Kidney (tissue), 14 donors: ENCODE measurements around the gene CPA5. TPM values are rescaled to one million over a fixed set of nuclear protein-coding genes. Genes with fewer than 3 reads are reported as not detected.

Experiments used
- DNase-seq, 5 donors: peaks; one replicate each; pipeline ENCODE4 v3.0.0-alpha.2; 2013 to 2020
- FAIRE-seq: peaks from 2 replicates; lab custom pipeline; 2012; peaks lifted over from hg19 to GRCh38; lab: Jason Lieb, UNC
- H3K27ac ChIP-seq, 2 donors: one replicate each; pipeline ENCODE4 v1.7.0; 2013; ENCODE audit warnings: low read depth in 2 of 2, low read length in 2 of 2, inconsistent platforms in 1 of 2
- H3K27me3 ChIP-seq: one replicate; pipeline ENCODE4 v1.7.1; 2013; ENCODE audit warnings: low read length, inconsistent platforms; ENCODE audit not compliant: control insufficient read depth, insufficient read depth
- H3K36me3 ChIP-seq, 3 donors: one replicate each; pipeline versions ENCODE4 v1.7.0 to v1.7.1; 2013; ENCODE audit warnings: low read length in 3 of 3, control low read depth in 1 of 3, inconsistent platforms in 1 of 3; ENCODE audit not compliant: insufficient read depth in 3 of 3, control insufficient read depth in 2 of 3
- H3K4me1 ChIP-seq, 3 donors: one replicate each; pipeline versions ENCODE4 v1.7.0 to v1.7.1; 2013; ENCODE audit warnings: low read length in 3 of 3, inconsistent platforms in 1 of 3, low read depth in 1 of 3; ENCODE audit not compliant: control insufficient read depth in 2 of 3, insufficient read depth in 2 of 3
- H3K4me3 ChIP-seq, 3 donors: one replicate each; pipeline versions ENCODE4 v1.7.0 to v1.8.1; 2013; ENCODE audit warnings: low read length in 3 of 3, control low read depth in 1 of 3, inconsistent platforms in 1 of 3
- H3K9ac ChIP-seq, 3 donors: one replicate each; pipeline versions ENCODE4 v1.7.0 to v1.7.1; 2013; ENCODE audit warnings: low read length in 3 of 3, control low read depth in 1 of 3, inconsistent platforms in 1 of 3
- H3K9me3 ChIP-seq, 3 donors: one replicate each; pipeline versions ENCODE4 v1.7.0 to v1.7.1; 2013; ENCODE audit warnings: low read length in 3 of 3, control low read depth in 1 of 3, inconsistent platforms in 1 of 3; ENCODE audit not compliant: control insufficient read depth in 2 of 3, insufficient read depth in 1 of 3
- CTCF ChIP-seq: IDR thresholded peaks from 3 replicates; pipeline ENCODE4 v1.5.1; 2012; ENCODE audit warnings: mild to moderate bottlenecking, moderate library complexity, borderline replicate concordance; ENCODE audit not compliant: insufficient read depth; ENCODE audit errors: extremely low read depth
- intact Hi-C: fragments of 100-400 bp; cut with DNase I; formaldehyde crosslinking; loops from one replicate; pipeline ENCODE4 v1.11.1; 2022
- polyA plus RNA-seq: library from polyadenylated mRNA; stranded (reverse); fragments of 350-450 nt; fragmentation: Illumina TruSeq; extraction: RNeasy Lipid Tissue Mini Kit (QIAGEN cat#74804); gene quantifications from one replicate; pipeline ENCODE4 v1.2.3, GENCODE V29; 2014; ENCODE audit warnings: low read depth, low replicate concordance; ENCODE audit not compliant: insufficient read depth
- total RNA-seq: library from RNA; stranded (reverse); fragmentation: NEBNext Ultra II Directional; extraction: Animal tissue kit (Norgen Biotek cat#: 25700); gene quantifications from one replicate; pipeline ENCODE4 v1.2.1, GENCODE V29; 2021
- donor health status: control.
- donor health status: control.
- donor health status: control.
- donor health status: control.
- donor health status: control.
- donor health status: DM: yes; HTN: yes; CAD: no.
- donor health status: Normal renal cell carcinoma (clear cell type).

CPA5 gene
- total and polyA plus RNA-seq, 2 donors from 2014 or later, result 0.54 to 1.1 TPM

GRCh38 chr7:130413201-130413600, 68.6 kb downstream of the CPA5 start:
- no peak overlapping the region for H3K9ac ChIP-seq
- H3K36me3 ChIP-seq, result no peaks in the 10 kb centered on the region
- no peak for FAIRE-seq
- intact Hi-C loops, result no loop called here
- H3K4me1 ChIP-seq, result no peaks in the 10 kb centered on the region
- no peak for TF ChIP-seq CTCF
- DNase-seq, result no peak
- no peak overlapping the region for H3K4me3 ChIP-seq
- no peaks in the 10 kb centered on the region for H3K9me3 ChIP-seq
- no peak overlapping the region for H3K27ac ChIP-seq
- H3K27me3 ChIP-seq, result no peaks in the 10 kb centered on the region

- Histone ChIP-seq H3K9ac (no peak overlapping the region), H3K4me1 (peaks cover 0 to 3% (median 0%) of the 10 kb centered on the region in 3 donors), H3K4me3 (no peak overlapping the region), H3K36me3 (peaks cover 0 to 2% (median 0%) of the 10 kb centered on the region in 3 donors), H3K9me3 (no peaks in the 10 kb centered on the region), H3K27ac (no peak overlapping the region), H3K27me3 (no peaks in the 10 kb centered on the region)
- no peak for TF ChIP-seq CTCF
- no peak for FAIRE-seq
- DNase-seq, result no peak
- intact Hi-C loops, result no loop called here
Measured at GRCh38 chr7:130415006-130415405, 70.4 kb downstream of the CPA5 start.

- TF ChIP-seq CTCF, result no peak
- Histone ChIP-seq H3K27ac (no peak overlapping the region), H3K4me3 (no peak overlapping the region), H3K9me3 (no peaks in the 10 kb centered on the region), H3K4me1 (peaks cover 0 to 3% (median 0%) of the 10 kb centered on the region in 3 donors), H3K36me3 (peaks cover 0 to 2% (median 0%) of the 10 kb centered on the region in 3 donors), H3K27me3 (no peaks in the 10 kb centered on the region), H3K9ac (no peak overlapping the region)
- FAIRE-seq (no peak), DNase-seq (no peak)
- intact Hi-C loops, result no loop called here
Measured at GRCh38 chr7:130417213-130417612, 72.6 kb downstream of the CPA5 start.

- no peak overlapping the region for H3K9ac ChIP-seq
- H3K27me3 ChIP-seq, result no peaks in the 10 kb centered on the region
- peaks cover 0 to 3% (median 0%) of the 10 kb centered on the region in 3 donors for H3K4me1 ChIP-seq
- TF ChIP-seq CTCF, result no peak
- no peaks in the 10 kb centered on the region for H3K9me3 ChIP-seq
- no peak for DNase-seq
- intact Hi-C loops, result no loop called here
- FAIRE-seq, result no peak
- no peak overlapping the region for H3K27ac ChIP-seq
- H3K4me3 ChIP-seq, result no peak overlapping the region
- H3K36me3 ChIP-seq, result peaks cover 0 to 2% (median 0%) of the 10 kb centered on the region in 3 donors
Measured at GRCh38 chr7:130418306-130418705, 73.7 kb downstream of the CPA5 start.
